DND-41 (cell line): ENCODE measurements around the gene FOXL2.

ENCODE experiments used
- ATAC-seq: fragments of 200-7000 bp; cut with Tn5 transposase; 3 replicates; pipeline ENCODE4 v1.9.1; 2021; ENCODE audit warnings: low read depth; ENCODE audit not compliant: insufficient read depth
- DNase-seq: peaks from one replicate; pipeline ENCODE4 v3.0.0-alpha.2; 2020
- H2AFZ ChIP-seq: 2 replicates; pipeline ENCODE4 v1.6.0; 2012; ENCODE audit warnings: low read depth, low read length
- H3K27ac ChIP-seq: 2 replicates; pipeline ENCODE4 v1.5.1; 2012; ENCODE audit warnings: low read length, inconsistent platforms
- H3K27me3 ChIP-seq: fragments of 200-600 bp; sonication (generic); 2 replicates; pipeline ENCODE4 v1.6.0; 2012; ENCODE audit warnings: low read length, mild to moderate bottlenecking, inconsistent platforms; ENCODE audit not compliant: insufficient read depth, poor library complexity
- H3K36me3 ChIP-seq: 2 replicates; pipeline ENCODE4 v1.5.1; 2012; ENCODE audit warnings: low read length, inconsistent platforms; ENCODE audit not compliant: insufficient read depth
- H3K4me1 ChIP-seq: 2 replicates; pipeline ENCODE4 v1.5.1; 2012; ENCODE audit warnings: mild to moderate bottlenecking, low read length; ENCODE audit not compliant: insufficient read depth
- H3K4me2 ChIP-seq: 2 replicates; pipeline ENCODE4 v1.6.0; 2012; ENCODE audit warnings: mild to moderate bottlenecking, moderate library complexity, low read length, inconsistent platforms; ENCODE audit not compliant: insufficient read depth
- H3K4me3 ChIP-seq, 2 experiments: fragments of 200-600 bp in 1 of 2; shearing (Covaris generic) in 1 of 2; 2 replicates each; pipeline ENCODE4 v1.5.1; 2012 to 2016; ENCODE audit warnings: inconsistent platforms in 2 of 2, low read length in 2 of 2, mild to moderate bottlenecking in 2 of 2, low read depth in 1 of 2, moderate library complexity in 1 of 2
- H3K79me2 ChIP-seq: 2 replicates; pipeline ENCODE4 v1.6.0; 2012; ENCODE audit warnings: low read length, inconsistent platforms; ENCODE audit not compliant: insufficient read depth
- H3K9ac ChIP-seq: 2 replicates; pipeline ENCODE4 v1.6.0; 2012; ENCODE audit warnings: low read depth, mild to moderate bottlenecking, inconsistent platforms, low read length, moderate library complexity
- H3K9me3 ChIP-seq: 2 replicates; pipeline ENCODE4 v1.5.1; 2012; ENCODE audit warnings: low read length, moderate library complexity, mild to moderate bottlenecking, inconsistent platforms; ENCODE audit not compliant: insufficient read depth, severe bottlenecking
- H4K20me1 ChIP-seq: 2 replicates; pipeline ENCODE4 v1.6.0; 2012; ENCODE audit warnings: low read length; ENCODE audit not compliant: insufficient read depth
- EZH2 ChIP-seq: IDR thresholded peaks from 3 replicates; pipeline ENCODE4 v1.6.1; 2012; ENCODE audit warnings: borderline replicate concordance, low read depth, mild to moderate bottlenecking, moderate library complexity, low read length, inconsistent platforms; ENCODE audit not compliant: severe bottlenecking
- TF ChIP-seq, protein P1 (sequence below): IDR thresholded peaks from 2 replicates; pipeline ENCODE4 v1.5.1; 2012; ENCODE audit warnings: borderline replicate concordance, low read length, moderate library complexity, mild to moderate bottlenecking; ENCODE audit not compliant: poor library complexity, severe bottlenecking; ENCODE audit errors: extremely low read depth

FOXL2 gene

DNA sequence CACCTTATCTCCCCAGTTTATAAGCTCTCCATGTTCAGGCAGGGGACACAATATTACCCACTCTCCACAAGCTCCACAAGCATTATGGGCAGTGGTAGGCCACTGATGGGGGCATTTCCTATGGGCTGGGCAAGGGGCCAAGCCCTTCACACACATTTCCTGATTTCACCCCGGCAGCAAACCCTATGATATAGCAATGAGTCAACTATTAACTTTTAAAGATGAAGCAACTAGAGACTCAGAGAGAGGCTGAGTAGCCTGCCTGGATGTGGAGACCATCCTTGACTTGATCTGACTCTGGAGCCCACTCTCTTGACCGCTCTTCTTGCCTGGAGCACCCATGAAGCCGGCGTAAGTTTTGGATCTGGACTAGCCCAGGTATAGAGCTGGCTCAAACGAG, 27.5 kb upstream of the FOXL2 start:
- Histone ChIP-seq H2AFZ (no peak overlapping the region), H3K9me3 (no peaks in the 10 kb centered on the region), H3K36me3 (no peaks in the 10 kb centered on the region), H4K20me1 (no peaks in the 10 kb centered on the region), H3K27ac (no peak overlapping the region), H3K27me3 (no peaks in the 10 kb centered on the region), H3K79me2 (no peaks in the 10 kb centered on the region), H3K4me1 (no peaks in the 10 kb centered on the region), H3K4me2 (no peak overlapping the region), H3K9ac (no peak overlapping the region), H3K4me3 (no peak overlapping the region)
- no peak for ATAC-seq
- DNase-seq, result no peak
- no peak for TF ChIP-seq EZH2
- TF ChIP-seq, protein P1, sequence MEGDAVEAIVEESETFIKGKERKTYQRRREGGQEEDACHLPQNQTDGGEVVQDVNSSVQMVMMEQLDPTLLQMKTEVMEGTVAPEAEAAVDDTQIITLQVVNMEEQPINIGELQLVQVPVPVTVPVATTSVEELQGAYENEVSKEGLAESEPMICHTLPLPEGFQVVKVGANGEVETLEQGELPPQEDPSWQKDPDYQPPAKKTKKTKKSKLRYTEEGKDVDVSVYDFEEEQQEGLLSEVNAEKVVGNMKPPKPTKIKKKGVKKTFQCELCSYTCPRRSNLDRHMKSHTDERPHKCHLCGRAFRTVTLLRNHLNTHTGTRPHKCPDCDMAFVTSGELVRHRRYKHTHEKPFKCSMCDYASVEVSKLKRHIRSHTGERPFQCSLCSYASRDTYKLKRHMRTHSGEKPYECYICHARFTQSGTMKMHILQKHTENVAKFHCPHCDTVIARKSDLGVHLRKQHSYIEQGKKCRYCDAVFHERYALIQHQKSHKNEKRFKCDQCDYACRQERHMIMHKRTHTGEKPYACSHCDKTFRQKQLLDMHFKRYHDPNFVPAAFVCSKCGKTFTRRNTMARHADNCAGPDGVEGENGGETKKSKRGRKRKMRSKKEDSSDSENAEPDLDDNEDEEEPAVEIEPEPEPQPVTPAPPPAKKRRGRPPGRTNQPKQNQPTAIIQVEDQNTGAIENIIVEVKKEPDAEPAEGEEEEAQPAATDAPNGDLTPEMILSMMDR, result no peak

- no peak for ATAC-seq
- H3K4me2 ChIP-seq, result no peak overlapping the region
- TF ChIP-seq EZH2, result no peak
- TF ChIP-seq, protein P1, result no peak
- no peak overlapping the region for H3K27ac ChIP-seq
- no peaks in the 10 kb centered on the region for H3K27me3 ChIP-seq
- H3K4me1 ChIP-seq, result no peaks in the 10 kb centered on the region
- H4K20me1 ChIP-seq, result no peaks in the 10 kb centered on the region
- DNase-seq, result no peak
- no peaks in the 10 kb centered on the region for H3K79me2 ChIP-seq
- no peak overlapping the region for H2AFZ ChIP-seq
- H3K36me3 ChIP-seq, result no peaks in the 10 kb centered on the region
- H3K9ac ChIP-seq, result no peak overlapping the region
- H3K4me3 ChIP-seq, result no peak overlapping the region
- no peaks in the 10 kb centered on the region for H3K9me3 ChIP-seq
Measured at GRCh38 chr3:138972941-138973340, 26.0 kb upstream of the FOXL2 start.

DNA sequence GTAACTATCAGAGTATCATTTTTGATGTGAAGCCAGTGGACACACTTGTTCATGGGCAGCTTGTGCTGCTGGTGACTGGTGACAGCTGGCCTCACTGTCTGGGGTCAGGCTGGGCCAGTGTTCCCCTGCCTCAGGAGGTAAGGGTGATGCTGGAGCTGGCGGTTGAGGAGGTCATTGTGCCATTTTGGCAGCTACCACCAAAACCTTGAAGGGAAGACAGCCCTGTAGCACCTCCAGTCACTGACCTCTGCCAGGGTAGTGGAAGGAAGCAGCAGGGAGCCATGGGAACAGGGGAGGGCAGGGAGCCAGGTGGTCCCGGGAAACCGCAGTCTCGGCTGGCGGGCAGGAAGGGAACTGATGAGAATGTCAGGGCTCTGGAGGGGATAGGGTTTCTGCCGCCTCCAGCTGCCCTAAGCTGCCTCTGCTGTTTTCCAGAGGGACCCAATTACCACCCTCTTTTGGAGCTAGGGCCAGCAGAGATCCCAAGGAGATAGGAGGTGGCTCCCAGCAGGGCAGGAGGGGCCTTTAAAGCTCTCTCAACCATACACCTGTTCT, 24.9 kb upstream of the FOXL2 start:
- H3K9ac ChIP-seq, result no peak overlapping the region
- TF ChIP-seq, protein P1, result no peak
- TF ChIP-seq EZH2, result no peak
- no peaks in the 10 kb centered on the region for H3K4me1 ChIP-seq
- H3K27me3 ChIP-seq, result no peaks in the 10 kb centered on the region
- no peaks in the 10 kb centered on the region for H3K9me3 ChIP-seq
- H2AFZ ChIP-seq, result no peak overlapping the region
- ATAC-seq, result no peak
- no peak for DNase-seq
- H3K27ac ChIP-seq, result no peak overlapping the region
- H4K20me1 ChIP-seq, result no peaks in the 10 kb centered on the region
- H3K79me2 ChIP-seq, result no peaks in the 10 kb centered on the region
- no peak overlapping the region for H3K4me2 ChIP-seq
- H3K36me3 ChIP-seq, result no peaks in the 10 kb centered on the region
- no peak overlapping the region for H3K4me3 ChIP-seq

DNA sequence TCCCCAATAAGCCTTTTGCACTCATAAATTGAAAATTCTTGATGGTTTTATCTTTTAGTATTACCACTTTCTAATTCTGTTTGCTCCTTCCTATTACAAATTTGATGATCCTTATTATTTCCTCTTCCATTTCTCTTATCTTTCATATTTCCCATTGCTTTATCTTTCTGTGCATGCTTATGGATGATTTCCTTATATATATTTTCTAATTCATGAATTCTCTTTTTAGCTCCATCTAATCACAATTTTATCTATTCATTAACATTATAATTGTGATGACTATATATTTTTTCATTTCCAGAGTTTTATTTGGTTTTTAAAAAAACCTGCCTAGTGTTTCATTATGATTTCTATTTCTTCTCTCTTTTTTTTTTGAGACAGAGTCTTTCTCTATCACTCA, 18.0 kb upstream of the FOXL2 start:
- no peaks in the 10 kb centered on the region for H3K27me3 ChIP-seq
- H3K79me2 ChIP-seq, result no peaks in the 10 kb centered on the region
- H3K9me3 ChIP-seq, result peaks cover 10% of the 10 kb centered on the region
- ATAC-seq (no peak), DNase-seq (no peak)
- no peaks in the 10 kb centered on the region for H3K4me1 ChIP-seq
- H3K36me3 ChIP-seq, result no peaks in the 10 kb centered on the region
- no peak overlapping the region for H2AFZ ChIP-seq
- no peak overlapping the region for H3K4me3 ChIP-seq
- H3K4me2 ChIP-seq, result no peak overlapping the region
- TF ChIP-seq, protein P1, result no peak
- no peak for TF ChIP-seq EZH2
- H4K20me1 ChIP-seq, result no peaks in the 10 kb centered on the region
- no peak overlapping the region for H3K9ac ChIP-seq
- no peak overlapping the region for H3K27ac ChIP-seq
